H1 (cell line): ENCODE measurements around the gene SGSM1. TPM values are rescaled to one million over a fixed set of nuclear protein-coding genes. Genes with fewer than 3 reads are reported as not detected.

Source experiments
- CTCF ChIA-PET: fragments of 300-600 bp; sonication (Branson Sonifier 250); formaldehyde crosslinking; loops from one replicate; lab custom pipeline; 2021; ENCODE audit not compliant: partially characterized antibody; lab: Charles Lee
- POLR2A ChIA-PET: fragments of 300-600 bp; sonication (Branson Sonifier 250); formaldehyde crosslinking; loops from one replicate; lab custom pipeline; 2021; ENCODE audit warnings: inconsistent platforms; ENCODE audit not compliant: partially characterized antibody; lab: Charles Lee
- DNase-seq, 2 experiments: peaks; one replicate each; pipeline versions ENCODE4 v3.0.0 to v3.0.0-alpha.2; 2010 to 2022; ENCODE audit warnings: low spot score in 2 of 2, low read depth in 1 of 2, mixed read lengths in 1 of 2
- FAIRE-seq: peaks from 2 replicates; lab custom pipeline; 2011; peaks lifted over from hg19 to GRCh38; lab: Jason Lieb, UNC
- H2AFZ ChIP-seq: 2 replicates; pipeline ENCODE4 v1.8.1; 2012; ENCODE audit warnings: low read length, inconsistent platforms
- H2AK5ac ChIP-seq: 2 replicates; pipeline ENCODE4 v1.6.1; 2013; ENCODE audit warnings: low read depth, low read length
- H2BK120ac ChIP-seq: replicated peaks from 2 replicates; pipeline ENCODE3; 2013; ENCODE audit warnings: low read depth, low read length, inconsistent platforms
- H2BK12ac ChIP-seq: 2 replicates; pipeline ENCODE4 v1.6.1; 2013; ENCODE audit warnings: low read depth, low read length
- H2BK15ac ChIP-seq: 2 replicates; pipeline ENCODE4 v1.6.1; 2013; ENCODE audit warnings: low read length
- H2BK20ac ChIP-seq: 2 replicates; pipeline ENCODE4 v1.6.1; 2013; ENCODE audit warnings: low read length
- H2BK5ac ChIP-seq: 2 replicates; pipeline ENCODE4 v1.6.1; 2013; ENCODE audit warnings: low read depth, low read length
- H3K14ac ChIP-seq: 2 replicates; pipeline ENCODE4 v1.6.1; 2013; ENCODE audit warnings: inconsistent platforms; ENCODE audit not compliant: insufficient read length
- H3K18ac ChIP-seq: 2 replicates; pipeline ENCODE4 v1.6.1; 2013; ENCODE audit warnings: low read length; ENCODE audit errors: extremely low read depth
- H3K23ac ChIP-seq: 2 replicates; pipeline ENCODE4 v1.6.1; 2013; ENCODE audit warnings: inconsistent platforms; ENCODE audit not compliant: insufficient read length
- H3K23me2 ChIP-seq: 2 replicates; pipeline ENCODE4 v1.6.1; 2013; ENCODE audit warnings: low read depth, low read length
- H3K27ac ChIP-seq: 2 replicates; pipeline ENCODE4 v1.6.1; 2011; ENCODE audit warnings: low read depth, low read length, inconsistent platforms
- H3K27me3 ChIP-seq, 4 experiments: replicated peaks in 1 of 4; 1 replicate in 1 of 4; 2 replicates in 3 of 4; pipeline versions ENCODE4 v1.6.1 to v1.8.1; 2011 to 2013; ENCODE audit warnings: low read length in 3 of 4, mild to moderate bottlenecking in 3 of 4, inconsistent platforms in 2 of 4, mixed read lengths in 2 of 4, moderate library complexity in 1 of 4; ENCODE audit not compliant: control insufficient read depth in 3 of 4, insufficient read depth in 3 of 4; ENCODE audit errors: extremely low read depth in 1 of 4
- H3K36me3 ChIP-seq, 4 experiments: 2 replicates each; pipeline versions ENCODE4 v1.6.1 to v1.8.1; 2011 to 2013; ENCODE audit warnings: mild to moderate bottlenecking in 4 of 4, low read length in 3 of 4, moderate library complexity in 2 of 4, control low read depth in 1 of 4, inconsistent platforms in 1 of 4; ENCODE audit not compliant: insufficient read depth in 4 of 4, control insufficient read depth in 2 of 4
- H3K4ac ChIP-seq: replicated peaks from 2 replicates; pipeline ENCODE3; 2013; ENCODE audit warnings: low read length, low read depth, mixed read lengths, inconsistent platforms; ENCODE audit not compliant: insufficient read length
- H3K4me1 ChIP-seq, 4 experiments: replicated peaks in 1 of 4; 1 replicate in 1 of 4; 2 replicates in 3 of 4; pipeline versions ENCODE4 v1.6.1 to v1.8.1; 2011 to 2013; ENCODE audit warnings: low read length in 3 of 4, inconsistent platforms in 2 of 4, mixed read lengths in 1 of 4; ENCODE audit not compliant: insufficient read depth in 4 of 4, control insufficient read depth in 3 of 4
- H3K4me2 ChIP-seq, 2 experiments: 2 replicates each; pipeline versions ENCODE4 v1.6.1 to v1.8.1; 2011 to 2013; ENCODE audit warnings: low read depth in 2 of 2, low read length in 2 of 2, control low read depth in 1 of 2, inconsistent platforms in 1 of 2, mild to moderate bottlenecking in 1 of 2; ENCODE audit not compliant: insufficient read depth in 1 of 2
- H3K4me3 ChIP-seq, 4 experiments: fragments of 200-600, 300-600 bp in 1 of 4; sonication (generic), shearing (Covaris generic), sonication (Bioruptor Twin) in 1 of 4; 2 replicates each; pipeline versions ENCODE4 v1.5.1 to v1.8.1; 2011 to 2016; ENCODE audit warnings: low read length in 4 of 4, low read depth in 3 of 4, control low read depth in 2 of 4, inconsistent platforms in 2 of 4, mild to moderate bottlenecking in 2 of 4, mixed read lengths in 1 of 4, moderate library complexity in 1 of 4; ENCODE audit not compliant: insufficient read depth in 2 of 4; ENCODE audit errors: extremely low read depth in 1 of 4
- H3K56ac ChIP-seq: replicated peaks from 2 replicates; pipeline ENCODE3; 2013; ENCODE audit warnings: low read depth, mild to moderate bottlenecking, mixed read lengths, low read length, inconsistent platforms; ENCODE audit not compliant: insufficient read length
- H3K79me1 ChIP-seq: 2 replicates; pipeline ENCODE4 v1.6.1; 2013; ENCODE audit warnings: low read depth, low read length, control low read depth
- H3K79me2 ChIP-seq, 2 experiments: 2 replicates each; pipeline versions ENCODE4 v1.6.1 to v1.8.1; 2012 to 2013; ENCODE audit warnings: low read length in 2 of 2, mild to moderate bottlenecking in 2 of 2, inconsistent platforms in 1 of 2; ENCODE audit not compliant: insufficient read depth in 2 of 2, control insufficient read depth in 1 of 2
- H3K9ac ChIP-seq, 4 experiments: replicated peaks in 1 of 4; 1 replicate in 1 of 4; 2 replicates in 3 of 4; pipeline versions ENCODE4 v1.6.1 to v1.8.1; 2011 to 2013; ENCODE audit warnings: low read depth in 3 of 4, low read length in 3 of 4, control low read depth in 2 of 4, mild to moderate bottlenecking in 2 of 4, moderate library complexity in 2 of 4, inconsistent platforms in 1 of 4; ENCODE audit errors: extremely low read depth in 1 of 4
- H3K9me3 ChIP-seq, 2 experiments: 2 replicates each; pipeline versions ENCODE4 v1.6.1 to v1.8.1; 2012 to 2013; ENCODE audit warnings: mild to moderate bottlenecking in 2 of 2, moderate library complexity in 2 of 2, control low read depth in 1 of 2, inconsistent platforms in 1 of 2, low read depth in 1 of 2, low read length in 1 of 2, mixed read lengths in 1 of 2; ENCODE audit not compliant: insufficient read depth in 2 of 2
- H4K20me1 ChIP-seq, 2 experiments: replicated peaks in 1 of 2; 2 replicates each; pipeline versions ENCODE3 to v1.8.1; 2011 to 2013; ENCODE audit warnings: inconsistent platforms in 2 of 2, low read length in 2 of 2, mild to moderate bottlenecking in 1 of 2; ENCODE audit not compliant: insufficient read depth in 2 of 2, control insufficient read depth in 1 of 2
- H4K5ac ChIP-seq: 2 replicates; pipeline ENCODE4 v1.6.1; 2013; ENCODE audit warnings: low read length, low read depth, mixed read lengths, inconsistent platforms; ENCODE audit not compliant: insufficient read length
- H4K8ac ChIP-seq: 2 replicates; pipeline ENCODE4 v1.8.0; 2013; ENCODE audit warnings: mild to moderate bottlenecking, moderate library complexity, low read length, inconsistent platforms; ENCODE audit not compliant: insufficient read depth; ENCODE audit errors: extremely low read depth
- H4K91ac ChIP-seq: replicated peaks from 2 replicates; pipeline ENCODE3; 2013; ENCODE audit warnings: low read length, mixed read lengths, inconsistent platforms; ENCODE audit not compliant: insufficient read length
- POU5F1 ChIP-seq: IDR thresholded peaks from 2 replicates; pipeline ENCODE4 v1.6.1; 2011; ENCODE audit warnings: low read depth, mild to moderate bottlenecking, low read length, moderate library complexity
- TAF1 ChIP-seq: IDR thresholded peaks from 2 replicates; pipeline ENCODE4 v1.6.1; 2011; ENCODE audit warnings: mild to moderate bottlenecking, low read depth, low read length
- WGBS, 2 experiments: shearing (Covaris generic) in 1 of 2; methylation state at CpG; one replicate each; pipeline versions ENCODE4 v1.1.6 to v1.1.7; 2013 to 2015; ENCODE audit warnings: low lambda C conversion rate in 2 of 2, mixed read lengths in 2 of 2, inconsistent platforms in 1 of 2, low coverage in 1 of 2, missing lambda C conversion rate in 1 of 2; ENCODE audit not compliant: insufficient replicate concordance in 2 of 2, insufficient coverage in 1 of 2, insufficient read length in 1 of 2; ENCODE audit errors: extremely low coverage in 1 of 2, missing lambda C conversion rate in 1 of 2; 5-methylcytosine and 5-hydroxymethylcytosine counted together
- polyA plus RNA-seq, 7 experiments: library from polyadenylated mRNA; depleted of rRNA in 3 of 7; stranded (reverse) in 5 of 7; unstranded in 2 of 7; fragments of >200 nt in 5 of 7; fragments of 200-250 nt in 2 of 7; gene quantifications; 1 replicate in 5 of 7; 2 replicates in 1 of 7; 4 replicates in 1 of 7; pipeline versions ENCODE4 v1.2.1 to v1.2.3, GENCODE V29; 2011 to 2013; ENCODE audit warnings: missing spikeins in 2 of 7, mixed read lengths in 2 of 7
- total RNA-seq: library from RNA; stranded (reverse); fragmentation: NEBNext Ultra II Directional; extraction: Animal tissue kit (Norgen Biotek cat#: 25700); gene quantifications from 2 replicates; pipeline ENCODE4 v1.2.1, GENCODE V29; 2021

Gene SGSM1
- total and polyA plus RNA-seq, 2 of the 8 experiments (the other 6 are each of a cell fraction or from before 2014, with no cell fraction given) = 2.8 to 5.2 TPM

DNA sequence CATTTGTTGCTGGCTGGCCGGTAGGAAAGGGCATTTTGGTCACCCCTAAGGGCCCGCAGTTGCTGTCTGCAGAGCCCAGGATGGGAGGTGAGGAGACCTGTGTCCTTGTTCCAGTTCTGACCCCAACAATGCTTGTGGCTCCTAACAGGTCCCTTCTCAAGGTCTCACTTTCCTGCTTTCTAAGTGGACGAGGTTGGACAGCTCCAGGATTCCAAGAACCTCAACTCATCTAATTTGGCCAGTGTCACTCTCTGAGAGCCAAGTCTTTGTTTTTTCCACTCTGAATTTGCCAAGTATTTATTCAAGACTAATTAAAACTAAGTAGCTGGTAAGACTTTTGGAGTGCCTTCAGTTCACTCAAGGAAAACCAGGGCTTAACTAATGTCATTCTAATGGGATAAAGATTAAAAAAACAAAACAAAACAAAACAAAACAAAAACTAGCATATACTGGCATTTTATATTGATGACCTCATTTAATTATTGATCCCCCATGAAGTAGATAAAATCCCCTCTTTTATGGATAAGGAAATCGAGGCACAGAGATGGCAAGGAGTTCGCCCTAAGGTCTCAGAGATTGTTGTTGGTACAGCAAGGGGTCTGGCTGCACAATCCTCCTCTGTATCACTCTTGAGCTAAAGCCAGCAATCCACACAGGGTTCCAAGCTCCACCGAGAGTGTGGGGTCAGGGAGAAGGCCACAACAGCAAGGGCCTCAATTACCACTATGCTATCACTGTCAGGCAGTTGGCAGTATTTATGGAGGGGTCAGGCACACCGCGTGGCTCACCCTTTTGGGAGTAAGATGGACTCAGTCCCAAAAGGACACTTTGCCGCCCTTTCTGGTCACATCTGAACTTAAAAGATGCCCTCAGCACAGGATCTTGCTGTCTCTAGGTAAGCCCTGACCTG is 8.1 kb downstream of the SGSM1 start:
- H3K23me2 ChIP-seq = no peaks in the 10 kb centered on the region
- H2BK120ac ChIP-seq = no peak overlapping the region
- 91% methylated on average over 9 of the region's 9 CpGs; no CpG with 5 or more reads in 1 of the 2 experiments for WGBS, 2 experiments
- ChIA-PET CTCF (interaction anchor here (0.6 to 3.1 kb wide), 6 partner anchors 11 to 401 kb away, joined by 3 to 24 read pairs (median 4); no protein-coding TSS in a partner anchor), POLR2A (interaction anchor here (2.0 kb wide), 1 partner anchor 16 kb away, joined by 6 read pairs; no protein-coding TSS in a partner anchor)
- H2AK5ac ChIP-seq = no peak overlapping the region
- H2BK12ac ChIP-seq = no peak overlapping the region
- no peak overlapping the region for H2BK15ac ChIP-seq
- H3K4ac ChIP-seq = no peak overlapping the region
- no peak overlapping the region; the same call in 1 of the 2 replicates for H3K27ac ChIP-seq
- H4K20me1 ChIP-seq = no peaks in the 10 kb centered on the region
- no peaks in the 10 kb centered on the region for H3K79me1 ChIP-seq
- no peak overlapping the region for H2AFZ ChIP-seq
- H4K91ac ChIP-seq = no peak overlapping the region
- no peak overlapping the region for H3K18ac ChIP-seq
- no peak overlapping the region for H2BK20ac ChIP-seq
- H3K23ac ChIP-seq = no peak overlapping the region
- no peak overlapping the region for H3K56ac ChIP-seq
- H3K4me3 ChIP-seq = no peak overlapping the region
- H3K14ac ChIP-seq = no peak overlapping the region
- H2BK5ac ChIP-seq = no peak overlapping the region
- no peak overlapping the region for H3K4me2 ChIP-seq
- FAIRE-seq (no peak), DNase-seq (no peak)
- H3K36me3 ChIP-seq = no peaks in the 10 kb centered on the region; a peak in 1 of 8 replicates
- H3K79me2 ChIP-seq = no peaks in the 10 kb centered on the region
- no peaks in the 10 kb centered on the region; a peak in 1 of 7 replicates for H3K27me3 ChIP-seq
- no peaks in the 10 kb centered on the region for H3K9me3 ChIP-seq
- H3K9ac ChIP-seq = no peak overlapping the region
- no peak overlapping the region for H4K5ac ChIP-seq
- TF ChIP-seq POU5F1 (no peak), TAF1 (no peak)
- H3K4me1 ChIP-seq = peaks cover 0 to 4% (median 3%) of the 10 kb centered on the region in 4 experiments; a peak in 5 of 7 replicates
- no peak overlapping the region for H4K8ac ChIP-seq
